Measurements from ENCODE around the gene HOXD10.

DNA sequence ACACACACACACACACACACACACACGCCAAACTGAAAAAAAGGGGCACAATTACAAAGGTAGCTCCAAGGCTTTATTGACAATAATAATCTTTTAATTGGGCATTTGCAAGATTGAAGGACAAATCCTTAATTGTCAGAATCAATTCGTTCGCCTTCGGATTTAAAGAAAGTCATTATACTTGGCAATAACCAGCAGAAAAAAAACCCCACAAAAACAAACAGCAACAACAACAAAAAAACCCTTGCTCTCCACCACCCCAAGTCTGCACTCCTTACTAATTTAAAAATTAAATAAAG lies 11.1 kb downstream of the HOXD10 start:
- TF ChIP-seq, protein P1, sequence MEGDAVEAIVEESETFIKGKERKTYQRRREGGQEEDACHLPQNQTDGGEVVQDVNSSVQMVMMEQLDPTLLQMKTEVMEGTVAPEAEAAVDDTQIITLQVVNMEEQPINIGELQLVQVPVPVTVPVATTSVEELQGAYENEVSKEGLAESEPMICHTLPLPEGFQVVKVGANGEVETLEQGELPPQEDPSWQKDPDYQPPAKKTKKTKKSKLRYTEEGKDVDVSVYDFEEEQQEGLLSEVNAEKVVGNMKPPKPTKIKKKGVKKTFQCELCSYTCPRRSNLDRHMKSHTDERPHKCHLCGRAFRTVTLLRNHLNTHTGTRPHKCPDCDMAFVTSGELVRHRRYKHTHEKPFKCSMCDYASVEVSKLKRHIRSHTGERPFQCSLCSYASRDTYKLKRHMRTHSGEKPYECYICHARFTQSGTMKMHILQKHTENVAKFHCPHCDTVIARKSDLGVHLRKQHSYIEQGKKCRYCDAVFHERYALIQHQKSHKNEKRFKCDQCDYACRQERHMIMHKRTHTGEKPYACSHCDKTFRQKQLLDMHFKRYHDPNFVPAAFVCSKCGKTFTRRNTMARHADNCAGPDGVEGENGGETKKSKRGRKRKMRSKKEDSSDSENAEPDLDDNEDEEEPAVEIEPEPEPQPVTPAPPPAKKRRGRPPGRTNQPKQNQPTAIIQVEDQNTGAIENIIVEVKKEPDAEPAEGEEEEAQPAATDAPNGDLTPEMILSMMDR (conservative IDR thresholded peaks at IDR 0.05; ENCODE audit: low read depth in 2 of 2): no peak
- no peak for TF ChIP-seq EZH2 (IDR thresholded peaks at IDR 0.05; ENCODE audit: low read depth, unreplicated experiment)
- TF ChIP-seq, protein P2, sequence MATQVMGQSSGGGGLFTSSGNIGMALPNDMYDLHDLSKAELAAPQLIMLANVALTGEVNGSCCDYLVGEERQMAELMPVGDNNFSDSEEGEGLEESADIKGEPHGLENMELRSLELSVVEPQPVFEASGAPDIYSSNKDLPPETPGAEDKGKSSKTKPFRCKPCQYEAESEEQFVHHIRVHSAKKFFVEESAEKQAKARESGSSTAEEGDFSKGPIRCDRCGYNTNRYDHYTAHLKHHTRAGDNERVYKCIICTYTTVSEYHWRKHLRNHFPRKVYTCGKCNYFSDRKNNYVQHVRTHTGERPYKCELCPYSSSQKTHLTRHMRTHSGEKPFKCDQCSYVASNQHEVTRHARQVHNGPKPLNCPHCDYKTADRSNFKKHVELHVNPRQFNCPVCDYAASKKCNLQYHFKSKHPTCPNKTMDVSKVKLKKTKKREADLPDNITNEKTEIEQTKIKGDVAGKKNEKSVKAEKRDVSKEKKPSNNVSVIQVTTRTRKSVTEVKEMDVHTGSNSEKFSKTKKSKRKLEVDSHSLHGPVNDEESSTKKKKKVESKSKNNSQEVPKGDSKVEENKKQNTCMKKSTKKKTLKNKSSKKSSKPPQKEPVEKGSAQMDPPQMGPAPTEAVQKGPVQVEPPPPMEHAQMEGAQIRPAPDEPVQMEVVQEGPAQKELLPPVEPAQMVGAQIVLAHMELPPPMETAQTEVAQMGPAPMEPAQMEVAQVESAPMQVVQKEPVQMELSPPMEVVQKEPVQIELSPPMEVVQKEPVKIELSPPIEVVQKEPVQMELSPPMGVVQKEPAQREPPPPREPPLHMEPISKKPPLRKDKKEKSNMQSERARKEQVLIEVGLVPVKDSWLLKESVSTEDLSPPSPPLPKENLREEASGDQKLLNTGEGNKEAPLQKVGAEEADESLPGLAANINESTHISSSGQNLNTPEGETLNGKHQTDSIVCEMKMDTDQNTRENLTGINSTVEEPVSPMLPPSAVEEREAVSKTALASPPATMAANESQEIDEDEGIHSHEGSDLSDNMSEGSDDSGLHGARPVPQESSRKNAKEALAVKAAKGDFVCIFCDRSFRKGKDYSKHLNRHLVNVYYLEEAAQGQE (IDR thresholded peaks at IDR 0.05; ENCODE audit: unreplicated experiment): no peak
- no peak for TF ChIP-seq ZNF331 (CRISPR knock-in tag; IDR thresholded peaks at IDR 0.05; ENCODE audit: low read depth)
- TF ChIP-seq POLR2AphosphoS5 (IDR thresholded peaks at IDR 0.05; ENCODE audit: low read depth): no peak
- TF ChIP-seq JUNB (IDR thresholded peaks at IDR 0.05; ENCODE audit: unreplicated experiment): no peak
- no peak for TF ChIP-seq EZH2phosphoT487 (IDR thresholded peaks at IDR 0.05; ENCODE audit: unreplicated experiment)
- TF ChIP-seq, protein P3, sequence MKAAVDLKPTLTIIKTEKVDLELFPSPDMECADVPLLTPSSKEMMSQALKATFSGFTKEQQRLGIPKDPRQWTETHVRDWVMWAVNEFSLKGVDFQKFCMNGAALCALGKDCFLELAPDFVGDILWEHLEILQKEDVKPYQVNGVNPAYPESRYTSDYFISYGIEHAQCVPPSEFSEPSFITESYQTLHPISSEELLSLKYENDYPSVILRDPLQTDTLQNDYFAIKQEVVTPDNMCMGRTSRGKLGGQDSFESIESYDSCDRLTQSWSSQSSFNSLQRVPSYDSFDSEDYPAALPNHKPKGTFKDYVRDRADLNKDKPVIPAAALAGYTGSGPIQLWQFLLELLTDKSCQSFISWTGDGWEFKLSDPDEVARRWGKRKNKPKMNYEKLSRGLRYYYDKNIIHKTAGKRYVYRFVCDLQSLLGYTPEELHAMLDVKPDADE (IDR thresholded peaks at IDR 0.05): no peak
- no peak for TF ChIP-seq CREB1 (CRISPR knock-in tag; IDR thresholded peaks at IDR 0.05; ENCODE audit: low read depth)

Data from GM23338 (cell line).